HG02970 (cell line): ENCODE measurements around the gene COL20A1.
"Not testable (repeated sequence)": the region's sequence is repeated elsewhere in the genome, so short reads cannot be mapped to it uniquely, and the experiment has no call there.

Source experiments
- ATAC-seq: cut with Tn5 transposase; IDR thresholded peaks from one replicate; pipeline ENCODE4 v1.9.1; 2021; ENCODE audit warnings: mild to moderate bottlenecking, moderate library complexity, moderate number of reproducible peaks; ENCODE audit not compliant: unreplicated experiment, low FRiP score

COL20A1 gene

DNA sequence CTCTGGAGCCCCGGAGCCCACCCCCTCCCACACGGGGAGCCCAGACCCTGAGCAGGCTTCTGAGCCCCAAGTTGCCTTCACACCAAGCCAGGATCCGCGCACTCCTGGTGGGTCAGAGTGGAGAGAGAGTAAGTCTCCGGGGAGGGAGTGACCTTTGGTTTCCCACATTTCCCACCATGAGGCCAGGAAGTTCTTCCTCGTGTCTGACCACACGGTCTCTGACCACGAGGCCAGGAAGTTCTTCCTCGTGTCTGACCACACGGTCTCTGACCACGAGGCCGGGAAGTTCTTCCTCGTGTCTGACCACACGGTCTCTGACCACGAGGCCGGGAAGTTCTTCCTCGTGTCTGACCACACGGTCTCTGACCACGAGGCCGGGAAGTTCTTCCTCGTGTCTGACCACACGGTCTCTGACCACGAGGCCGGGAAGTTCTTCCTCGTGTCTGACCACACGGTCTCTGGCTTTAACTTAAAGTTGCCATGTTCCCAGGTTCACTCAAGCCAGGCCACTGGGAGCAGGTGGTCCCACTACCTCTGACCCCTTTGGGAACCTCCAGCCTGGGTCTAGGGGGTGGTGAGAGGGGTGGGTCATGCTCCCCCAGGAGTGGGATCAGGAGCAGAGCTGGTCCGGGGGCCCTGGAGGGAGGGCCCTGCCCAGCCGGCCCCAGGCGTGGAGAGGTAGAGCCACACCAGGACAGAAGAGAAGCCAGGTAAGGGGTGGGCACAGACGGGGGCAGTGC lies 13.1 kb downstream of the COL20A1 start:
- ATAC-seq, result not testable (repeated sequence)

DNA sequence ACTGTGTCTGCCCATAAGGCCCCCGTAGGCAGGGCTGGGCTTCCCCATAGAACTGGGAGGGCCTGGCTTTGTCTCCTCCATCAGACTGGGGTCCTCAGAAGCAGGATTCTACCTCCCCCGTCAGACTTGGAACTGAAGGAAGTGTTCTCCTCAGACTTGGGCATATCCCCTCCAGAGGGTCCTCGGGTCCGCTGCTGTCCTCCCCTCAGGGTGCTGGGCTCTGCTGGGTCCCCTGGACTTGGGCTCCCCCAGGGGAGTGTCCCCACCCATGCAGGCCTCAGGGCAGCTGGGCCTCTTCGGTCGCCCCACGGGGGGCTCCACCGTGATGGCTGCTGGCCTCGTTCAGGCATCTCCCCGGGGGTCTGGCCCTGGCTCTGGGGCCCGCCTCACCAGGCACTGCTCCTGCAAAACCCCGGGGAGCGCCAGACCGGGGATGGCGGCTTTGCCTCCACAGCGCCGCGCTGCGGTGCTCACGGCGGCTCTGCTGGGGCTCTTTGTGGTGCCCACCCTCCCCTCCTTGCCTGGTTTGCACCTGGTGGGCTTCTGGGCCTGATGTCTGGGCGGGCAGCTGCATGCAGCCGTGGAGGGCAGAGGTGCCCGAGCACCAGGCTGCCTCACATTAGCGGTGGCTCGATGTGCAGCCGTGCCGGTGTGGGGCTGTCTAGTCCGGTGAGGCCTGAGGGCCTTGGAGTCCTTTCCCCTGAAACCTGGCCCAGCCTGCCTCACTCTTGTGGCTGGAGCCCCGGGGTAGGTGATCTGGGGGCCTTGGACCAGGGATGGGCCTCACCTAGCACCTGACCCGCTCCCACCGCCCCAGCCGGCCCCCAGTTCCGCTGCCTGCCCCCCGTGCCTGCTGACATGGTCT lies 13.9 kb downstream of the COL20A1 start:
- ATAC-seq, result no peak

DNA sequence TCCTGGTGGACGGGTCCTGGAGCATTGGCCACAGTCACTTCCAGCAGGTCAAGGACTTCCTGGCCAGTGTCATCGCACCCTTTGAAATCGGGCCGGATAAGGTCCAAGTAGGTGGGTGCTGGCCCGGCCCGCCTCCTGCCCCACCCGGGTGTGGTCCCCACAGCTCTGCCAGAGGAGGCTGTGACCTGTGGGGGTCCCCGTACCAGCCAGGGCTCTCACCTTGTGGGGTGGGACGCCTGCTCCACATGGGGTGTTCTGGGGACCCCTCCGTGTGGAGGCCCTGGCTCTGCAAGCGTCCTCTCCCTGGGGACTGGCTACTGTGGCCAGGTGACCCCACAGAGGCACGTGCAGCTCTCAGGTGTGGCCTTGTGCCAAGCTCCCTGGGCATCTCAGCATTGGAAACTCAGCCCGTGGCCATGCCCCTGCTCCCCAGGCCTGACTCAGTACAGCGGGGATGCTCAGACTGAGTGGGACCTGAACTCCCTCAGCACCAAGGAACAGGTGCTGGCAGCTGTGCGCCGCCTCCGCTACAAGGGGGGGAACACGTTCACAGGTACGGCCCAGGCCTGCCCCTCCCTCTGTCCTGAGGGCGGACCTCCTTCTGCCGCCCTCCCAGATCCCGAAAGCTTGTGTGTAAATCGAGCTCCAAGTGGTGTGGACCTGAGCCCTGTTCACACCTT lies 14.7 kb downstream of the COL20A1 start:
- no peak for ATAC-seq

DNA sequence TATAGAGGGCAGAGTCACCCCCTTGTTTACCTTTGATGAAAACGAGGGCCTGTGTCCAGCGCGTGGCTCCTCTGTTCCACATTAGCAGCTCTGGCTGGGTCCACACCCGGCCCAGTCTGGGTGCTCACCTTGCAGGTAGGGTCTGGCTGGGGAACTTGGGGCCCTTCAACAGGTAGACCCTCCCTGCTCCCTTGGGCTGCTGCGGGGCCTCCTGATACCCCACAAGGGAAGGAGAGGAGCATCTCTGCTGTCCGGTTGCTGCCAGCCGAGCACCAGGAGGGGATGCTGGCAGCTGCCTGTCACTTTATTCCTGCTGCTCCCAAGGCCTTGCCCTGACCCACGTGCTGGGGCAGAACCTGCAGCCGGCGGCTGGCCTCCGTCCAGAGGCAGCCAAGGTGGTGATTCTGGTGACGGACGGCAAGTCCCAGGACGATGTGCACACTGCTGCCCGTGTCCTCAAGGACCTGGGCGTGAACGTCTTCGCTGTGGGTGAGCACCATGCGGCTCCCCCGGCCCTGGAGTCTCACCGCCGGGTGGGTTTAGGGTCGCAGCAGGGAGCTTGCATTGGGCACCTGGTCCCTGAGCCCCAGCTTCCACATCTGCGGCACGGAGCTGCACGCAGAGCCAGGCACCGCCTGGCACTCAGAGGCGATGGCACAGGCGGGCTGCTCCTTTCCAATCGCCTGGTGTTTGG lies 15.4 kb downstream of the COL20A1 start:
- no peak for ATAC-seq

DNA sequence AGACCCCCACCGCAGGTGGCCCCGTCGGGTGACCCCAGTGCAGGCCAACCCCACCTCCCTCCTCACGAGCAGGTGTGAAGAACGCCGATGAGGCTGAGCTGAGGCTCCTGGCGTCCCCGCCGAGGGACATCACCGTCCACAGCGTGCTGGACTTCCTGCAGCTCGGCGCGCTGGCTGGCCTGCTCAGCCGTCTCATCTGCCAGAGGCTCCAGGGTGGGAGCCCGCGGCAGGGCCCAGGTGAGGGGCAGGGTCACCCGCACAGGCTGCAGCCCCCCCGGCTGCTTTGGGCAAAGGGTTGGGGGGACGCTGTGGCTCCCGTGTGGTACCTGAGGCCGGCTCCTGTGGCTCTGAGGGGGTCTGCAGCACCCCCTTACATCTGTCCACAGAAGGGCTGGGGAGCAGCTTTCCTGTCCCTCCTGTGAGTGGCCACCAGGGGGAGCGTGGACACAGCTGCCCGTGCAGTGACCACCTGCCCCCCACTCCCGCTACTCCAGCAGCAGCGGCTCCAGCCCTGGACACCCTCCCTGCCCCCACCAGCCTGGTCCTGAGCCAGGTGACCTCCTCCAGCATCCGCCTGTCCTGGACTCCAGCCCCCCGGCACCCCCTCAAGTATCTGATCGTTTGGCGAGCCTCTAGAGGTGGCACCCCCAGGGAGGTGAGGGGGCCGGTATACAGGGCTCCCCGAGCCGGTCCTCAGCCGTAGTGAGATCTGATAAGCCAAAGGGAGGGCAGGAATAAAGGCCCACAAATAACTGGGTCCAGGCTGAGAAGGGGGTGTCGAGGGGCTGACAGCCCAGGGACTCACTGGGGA lies 16.5 kb downstream of the COL20A1 start:
- ATAC-seq, result no peak

DNA sequence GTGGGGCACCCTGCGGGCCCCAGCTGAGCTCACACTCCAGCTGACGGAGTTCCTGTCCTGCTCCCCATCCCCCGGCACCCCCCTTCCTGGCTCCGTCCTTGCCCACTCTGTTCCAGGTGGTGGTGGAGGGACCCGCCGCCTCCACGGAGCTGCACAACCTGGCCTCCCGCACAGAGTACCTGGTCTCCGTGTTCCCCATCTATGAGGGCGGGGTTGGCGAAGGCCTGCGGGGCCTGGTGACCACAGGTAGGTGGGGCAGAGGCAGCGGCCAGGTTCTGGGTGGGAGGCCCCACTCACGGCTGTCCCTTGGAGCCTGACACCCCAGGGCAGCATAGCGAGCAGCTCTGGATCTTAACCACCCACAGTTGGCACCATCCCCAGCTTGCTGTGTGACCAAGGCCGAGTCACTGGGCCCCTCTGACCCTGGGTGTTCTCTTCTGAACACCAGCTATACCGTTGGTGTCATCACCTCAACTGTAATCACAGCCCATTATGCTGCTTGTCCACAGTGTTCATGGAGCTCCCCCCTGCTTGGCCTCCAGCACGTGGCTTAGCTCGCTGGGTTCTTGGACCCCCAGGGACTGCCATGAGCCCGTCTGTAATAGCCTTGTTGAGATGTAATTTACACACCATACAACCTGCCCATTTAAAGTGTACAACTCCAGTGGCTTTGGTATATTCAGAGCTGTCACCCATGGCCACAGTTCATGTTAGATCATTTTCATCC lies 17.4 kb downstream of the COL20A1 start:
- no peak for ATAC-seq

DNA sequence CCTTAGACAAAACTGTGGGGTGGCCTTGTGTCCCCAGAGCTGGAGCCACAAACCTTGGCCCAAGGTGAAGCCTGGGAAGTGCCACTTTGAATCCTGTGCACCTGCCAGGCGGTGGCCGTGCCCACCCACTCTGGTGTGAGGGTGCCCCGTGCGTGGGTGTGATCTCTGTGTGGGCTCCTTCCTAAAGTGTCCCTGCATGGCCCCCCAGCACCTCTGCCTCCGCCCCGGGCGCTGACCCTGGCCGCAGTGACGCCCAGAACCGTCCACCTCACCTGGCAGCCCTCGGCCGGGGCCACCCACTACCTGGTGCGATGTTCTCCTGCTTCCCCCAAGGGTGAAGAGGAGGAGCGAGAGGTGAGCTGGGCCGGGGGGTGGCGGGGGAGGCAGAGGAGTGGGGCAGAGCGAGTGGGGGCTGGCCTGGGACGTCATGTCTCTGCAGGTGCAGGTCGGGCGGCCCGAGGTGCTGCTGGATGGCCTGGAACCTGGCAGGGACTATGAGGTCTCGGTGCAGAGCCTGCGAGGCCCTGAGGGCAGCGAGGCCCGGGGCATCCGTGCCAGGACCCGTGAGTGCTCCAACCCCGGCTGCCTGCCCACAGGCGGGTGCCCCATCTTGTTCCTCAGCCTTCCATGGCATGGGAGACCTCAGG lies 18.3 kb downstream of the COL20A1 start:
- ATAC-seq, result no peak

DNA sequence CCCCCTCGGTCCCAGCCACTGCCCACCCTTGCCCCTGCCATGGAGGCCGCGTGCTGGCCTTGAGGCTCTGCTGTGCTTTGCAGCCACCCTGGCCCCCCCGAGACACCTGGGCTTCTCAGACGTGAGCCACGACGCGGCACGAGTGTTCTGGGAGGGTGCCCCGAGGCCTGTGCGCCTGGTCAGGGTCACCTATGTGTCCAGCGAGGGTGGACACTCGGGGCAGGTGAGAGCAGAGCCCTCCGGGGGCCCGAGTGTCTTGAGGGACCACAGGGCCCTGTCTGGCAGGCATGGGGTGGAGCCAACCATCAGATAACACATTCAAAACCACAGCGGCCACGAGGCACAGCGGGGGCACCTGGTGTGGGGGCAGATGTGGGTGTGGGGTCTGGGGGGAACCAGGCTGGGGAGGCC lies 18.9 kb downstream of the COL20A1 start:
- ATAC-seq, result no peak

DNA sequence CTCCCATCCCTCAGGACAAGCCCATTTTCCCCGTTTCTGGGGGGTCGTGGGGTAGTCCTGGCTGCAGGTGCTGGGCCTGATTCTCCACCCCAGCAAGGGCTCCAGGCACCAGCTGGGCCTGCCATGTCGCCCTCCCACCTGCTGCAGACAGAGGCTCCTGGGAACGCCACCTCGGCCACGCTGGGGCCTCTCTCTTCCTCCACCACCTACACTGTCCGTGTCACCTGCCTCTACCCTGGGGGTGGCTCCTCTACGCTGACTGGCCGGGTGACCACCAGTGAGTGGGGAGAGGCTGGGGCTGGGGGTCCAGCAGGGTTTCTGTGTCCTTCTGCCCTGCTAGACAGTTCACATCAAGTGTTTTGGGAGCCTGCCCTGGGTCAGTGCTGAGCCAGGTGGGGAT lies 19.3 kb downstream of the COL20A1 start:
- no peak for ATAC-seq

DNA sequence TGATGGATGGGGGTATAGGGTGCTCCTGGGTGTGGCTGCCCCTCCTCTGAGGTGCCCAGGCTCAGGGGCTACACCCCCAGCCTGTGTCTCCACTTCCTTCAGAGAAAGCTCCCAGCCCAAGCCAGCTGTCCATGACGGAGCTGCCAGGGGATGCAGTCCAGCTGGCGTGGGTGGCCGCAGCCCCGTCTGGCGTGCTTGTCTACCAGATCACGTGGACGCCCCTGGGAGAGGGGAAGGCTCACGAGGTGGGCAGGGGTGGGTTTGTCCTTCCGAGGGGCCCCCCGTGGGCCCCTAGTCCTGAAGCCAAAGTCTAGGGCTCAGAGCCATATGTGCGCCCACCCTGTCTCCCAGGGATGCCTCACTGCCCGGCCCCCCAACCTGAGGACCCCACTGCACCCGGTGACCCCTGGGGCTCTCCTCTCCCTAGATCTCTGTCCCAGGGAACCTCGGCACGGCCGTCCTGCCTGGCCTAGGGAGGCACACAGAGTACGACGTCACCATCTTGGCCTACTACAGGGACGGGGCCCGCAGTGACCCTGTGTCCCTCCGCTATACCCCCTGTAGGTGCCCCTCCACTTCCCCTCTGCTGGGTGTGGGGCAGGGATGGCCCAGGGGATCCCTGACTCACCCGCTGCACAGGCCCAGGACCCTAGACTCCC lies 19.8 kb downstream of the COL20A1 start:
- no peak for ATAC-seq

DNA sequence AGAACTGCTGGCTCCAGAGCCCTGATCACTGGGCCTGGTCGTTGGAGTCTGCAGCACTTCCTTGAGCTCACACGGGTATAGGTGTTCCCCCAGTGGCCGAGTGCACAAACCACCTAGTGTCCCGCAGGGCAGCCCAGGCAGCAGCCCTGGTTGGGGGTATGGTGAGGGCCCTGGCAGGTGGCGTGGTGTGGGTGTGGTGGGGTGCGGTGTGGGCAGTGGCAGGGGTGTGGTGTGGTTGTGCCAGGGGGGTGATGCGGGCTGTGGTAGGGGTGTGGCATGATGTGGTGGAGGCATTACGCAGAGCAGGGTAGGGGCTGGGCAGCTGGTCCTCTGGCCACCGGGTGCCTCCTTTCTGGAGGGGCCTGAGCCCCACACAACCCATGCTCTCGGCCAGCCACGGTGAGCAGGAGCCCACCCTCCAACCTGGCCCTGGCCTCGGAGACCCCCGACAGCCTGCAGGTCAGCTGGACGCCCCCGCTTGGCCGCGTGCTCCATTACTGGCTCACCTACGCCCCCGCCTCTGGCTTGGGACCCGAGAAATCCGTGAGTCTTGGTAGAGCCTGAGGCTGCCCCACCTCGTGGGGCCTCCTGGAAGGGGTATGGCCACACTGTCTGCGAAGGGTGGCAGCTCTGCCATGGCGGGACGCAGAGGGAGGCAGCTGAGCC lies 20.5 kb downstream of the COL20A1 start:
- ATAC-seq, result no peak

DNA sequence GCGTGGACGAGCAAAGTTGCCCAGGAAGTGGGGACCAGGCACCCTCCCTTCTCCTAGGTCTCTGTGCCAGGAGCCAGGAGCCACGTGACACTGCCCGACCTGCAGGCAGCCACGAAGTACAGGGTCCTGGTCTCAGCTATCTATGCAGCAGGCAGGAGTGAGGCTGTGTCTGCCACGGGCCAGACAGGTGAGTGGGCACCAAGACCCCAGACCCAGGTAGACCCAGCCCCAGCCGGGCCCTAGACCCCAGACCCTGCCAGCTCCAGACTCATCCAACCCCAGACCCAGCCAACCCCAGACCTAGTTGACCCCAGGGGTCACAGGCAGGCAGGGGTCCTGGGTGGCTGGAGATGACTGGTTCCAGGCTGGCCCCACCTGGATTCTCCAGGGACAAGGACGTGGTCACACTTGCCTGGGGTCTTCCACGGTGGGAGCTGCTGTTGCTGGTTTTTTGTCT lies 21.1 kb downstream of the COL20A1 start:
- no peak for ATAC-seq

DNA sequence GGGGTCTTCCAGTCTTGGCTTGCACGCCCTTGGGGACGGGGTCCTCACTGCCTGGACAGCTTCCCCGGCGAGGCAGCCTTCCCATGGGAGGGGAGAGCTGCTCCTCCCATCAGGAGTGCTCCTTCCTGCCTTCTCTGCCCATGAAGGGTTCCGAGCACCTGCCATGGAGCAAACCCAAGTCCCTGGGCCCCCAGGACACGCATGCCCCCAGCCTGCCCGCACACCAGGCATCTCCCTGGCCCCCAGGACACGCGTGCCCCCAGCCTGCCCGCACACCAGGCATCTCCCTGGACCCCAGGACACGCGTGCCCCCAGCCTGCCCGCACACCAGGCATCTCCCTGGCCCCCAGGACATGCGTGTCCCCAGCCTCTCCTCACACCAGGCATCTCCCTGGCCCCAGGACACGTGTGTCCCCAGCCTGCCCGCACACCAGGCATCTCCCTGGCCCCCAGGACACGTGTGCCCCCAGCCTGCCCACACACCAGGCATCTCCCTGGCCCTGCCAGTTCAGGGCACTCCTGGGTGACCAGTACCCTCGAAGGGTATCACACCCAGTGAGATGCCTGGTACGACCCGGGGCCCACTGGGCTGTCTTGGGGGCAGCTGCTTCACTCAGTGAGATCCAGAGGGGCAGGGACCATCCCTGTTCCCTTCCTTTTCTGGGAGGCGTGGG lies 21.7 kb downstream of the COL20A1 start:
- ATAC-seq, result no peak

DNA sequence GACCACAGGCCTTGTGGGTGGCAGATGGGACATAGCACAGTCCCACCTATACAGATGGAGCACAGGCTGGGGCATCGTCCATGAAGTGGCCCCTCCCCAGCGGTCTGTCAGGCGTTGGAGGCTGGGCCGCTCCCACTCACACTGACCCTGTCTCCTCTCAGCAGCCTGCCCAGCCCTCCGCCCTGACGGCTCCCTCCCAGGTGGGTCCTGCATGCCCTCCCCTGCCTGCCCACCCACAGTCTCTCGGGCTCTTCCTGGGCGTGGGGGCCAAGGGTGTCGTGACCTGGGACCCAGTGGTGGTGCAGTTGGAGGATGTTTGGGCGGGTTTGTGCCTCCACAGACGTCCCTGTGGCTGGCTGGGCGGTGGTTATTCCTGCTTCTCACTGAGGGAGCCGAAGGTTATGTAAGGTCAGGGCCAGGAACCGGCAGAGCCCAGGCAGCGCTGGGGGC lies 22.3 kb downstream of the COL20A1 start:
- no peak for ATAC-seq

DNA sequence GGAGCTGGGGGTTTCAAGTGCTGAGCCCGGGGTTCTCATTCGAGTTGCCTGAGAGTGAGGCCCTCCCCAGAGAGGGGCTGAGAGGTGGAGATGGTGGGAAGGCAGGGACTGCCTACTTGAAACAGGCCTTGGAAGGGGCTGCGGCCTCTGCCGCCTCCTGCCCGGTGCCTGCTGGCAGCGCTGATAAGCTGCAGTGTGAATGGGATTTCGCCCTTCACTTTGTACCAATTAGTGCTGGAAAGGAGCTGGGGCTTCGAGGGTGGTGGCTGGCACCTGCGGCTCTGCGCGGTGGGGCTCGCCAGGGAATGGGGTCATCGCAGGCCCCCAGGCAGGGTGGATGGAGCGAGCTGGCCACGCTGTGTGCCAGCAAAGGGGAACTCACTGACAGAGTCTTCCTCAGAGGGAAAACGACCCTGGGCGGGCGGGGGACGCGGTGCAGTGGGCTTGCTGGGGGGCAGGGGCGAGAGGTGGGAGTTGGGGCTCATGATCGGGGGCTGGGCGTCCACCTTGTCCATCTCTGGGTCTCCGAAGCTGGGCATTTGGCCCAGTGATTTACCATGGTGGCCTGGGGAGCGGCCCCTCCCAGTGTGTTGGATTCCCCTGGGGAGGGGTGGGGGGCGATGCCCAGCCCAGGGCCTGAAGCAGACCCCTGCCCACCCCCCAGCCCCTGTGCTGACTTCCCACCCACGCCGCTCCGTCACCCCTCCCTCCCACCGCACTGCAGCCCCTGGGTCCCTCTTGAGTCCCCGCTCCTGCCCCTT lies 22.9 kb downstream of the COL20A1 start:
- no peak for ATAC-seq

DNA sequence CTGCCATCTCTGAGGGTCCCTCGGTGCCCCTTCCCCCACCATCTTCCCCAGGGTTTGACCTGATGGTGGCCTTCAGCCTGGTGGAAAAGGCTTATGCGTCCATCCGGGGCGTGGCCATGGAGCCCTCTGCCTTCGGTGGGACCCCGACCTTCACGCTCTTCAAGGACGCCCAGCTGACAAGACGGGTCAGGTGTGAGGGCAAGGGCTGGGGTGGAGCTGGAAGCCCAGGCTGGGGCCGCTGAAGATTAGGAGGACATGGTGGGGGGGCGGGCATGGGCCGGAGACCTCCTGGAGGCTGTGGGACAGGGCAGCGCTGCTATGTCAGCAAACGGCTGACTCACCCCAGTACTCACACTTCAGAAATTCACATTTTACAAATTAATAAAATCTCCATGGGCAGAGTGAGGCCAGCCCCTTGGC lies 23.5 kb downstream of the COL20A1 start:
- no peak for ATAC-seq
